Subcutaneous abdominal adipose tissue (tissue), 5 donors: ENCODE data around the gene CALN1.
A peak's percentile ranks its signal among the peaks of the same experiment; 100 is the strongest.

Experiments used
- H3K27ac ChIP-seq: one replicate; pipeline ENCODE4 v1.7.0; 2013; ENCODE audit warnings: low read depth, mild to moderate bottlenecking, inconsistent platforms, low read length, moderate library complexity
- H3K27me3 ChIP-seq, 5 donors: one replicate each; pipeline ENCODE4 v1.7.0; 2013; ENCODE audit warnings: low read length in 5 of 5, inconsistent platforms in 1 of 5; ENCODE audit not compliant: control insufficient read depth in 5 of 5, insufficient read depth in 4 of 5
- H3K36me3 ChIP-seq, 5 donors: one replicate each; pipeline ENCODE4 v1.7.0; 2013; ENCODE audit warnings: low read length in 5 of 5; ENCODE audit not compliant: control insufficient read depth in 5 of 5, insufficient read depth in 5 of 5
- H3K4me1 ChIP-seq, 5 donors: one replicate each; pipeline ENCODE4 v1.7.0; 2013; ENCODE audit warnings: low read length in 5 of 5, mild to moderate bottlenecking in 3 of 5, moderate library complexity in 1 of 5; ENCODE audit not compliant: control insufficient read depth in 5 of 5, insufficient read depth in 5 of 5
- H3K4me3 ChIP-seq, 5 donors: one replicate each; pipeline ENCODE4 v1.7.0; 2013; ENCODE audit warnings: low read length in 5 of 5, low read depth in 1 of 5
- H3K9ac ChIP-seq, 5 donors: one replicate each; pipeline ENCODE4 v1.7.0; 2013; ENCODE audit warnings: low read length in 5 of 5, mild to moderate bottlenecking in 4 of 5, moderate library complexity in 3 of 5
- H3K9me3 ChIP-seq, 5 donors: one replicate each; pipeline ENCODE4 v1.7.0; 2013; ENCODE audit warnings: low read length in 5 of 5; ENCODE audit not compliant: control insufficient read depth in 5 of 5
- donor health status: healthy.
- donor health status: healthy.
- donor health status: healthy.
- donor health status: healthy.
- donor health status: healthy.

The CALN1 gene

GRCh38 chr7:71768450-71768849 is 643.7 kb downstream of the CALN1 start:
- Histone ChIP-seq H3K4me1 (no peaks in the 10 kb centered on the region), H3K4me3 (no peak overlapping the region), H3K27me3 (no peaks in the 10 kb centered on the region), H3K9me3 (peaks cover 0 to 2% (median 0%) of the 10 kb centered on the region in 5 donors), H3K36me3 (no peaks in the 10 kb centered on the region), H3K27ac (no peak overlapping the region), H3K9ac (no peak overlapping the region)

GRCh38 chr7:71766016-71766415 is 646.1 kb downstream of the CALN1 start:
- Histone ChIP-seq H3K9me3 (peaks cover 3 to 15% (median 10%) of the 10 kb centered on the region in 5 donors), H3K36me3 (no peaks in the 10 kb centered on the region), H3K9ac (no peak overlapping the region), H3K4me1 (no peaks in the 10 kb centered on the region), H3K4me3 (no peak overlapping the region), H3K27ac (no peak overlapping the region), H3K27me3 (no peaks in the 10 kb centered on the region)

- H3K9me3 ChIP-seq: peaks cover 3 to 21% (median 10%) of the 10 kb centered on the region in 5 donors
Measured at GRCh38 chr7:71761336-71761735, 650.8 kb downstream of the CALN1 start.

GRCh38 chr7:71754828-71755227 is 657.3 kb downstream of the CALN1 start:
- no peak overlapping the region for H3K9ac ChIP-seq
- H3K36me3 ChIP-seq: no peaks in the 10 kb centered on the region
- H3K27me3 ChIP-seq: peaks cover 10 to 34% (median 21%) of the 10 kb centered on the region in 5 donors
- H3K27ac ChIP-seq: no peak overlapping the region
- peaks cover 0 to 8% (median 6%) of the 10 kb centered on the region in 5 donors for H3K4me1 ChIP-seq
- H3K4me3 ChIP-seq: no peak overlapping the region
- peaks cover 0 to 7% (median 2%) of the 10 kb centered on the region in 5 donors for H3K9me3 ChIP-seq

More at GRCh38 chr7:71761336-71761735, 650.8 kb downstream of the CALN1 start:
- Histone ChIP-seq H3K9ac (no peak overlapping the region), H3K27me3 (no peaks in the 10 kb centered on the region), H3K36me3 (no peaks in the 10 kb centered on the region), H3K4me1 (no peaks in the 10 kb centered on the region), H3K27ac (no peak overlapping the region), H3K4me3 (no peak overlapping the region)

- Histone ChIP-seq H3K4me1 (peaks cover 0 to 8% (median 6%) of the 10 kb centered on the region in 5 donors), H3K9ac (no peak overlapping the region), H3K36me3 (no peaks in the 10 kb centered on the region), H3K4me3 (no peak overlapping the region), H3K27ac (no peak overlapping the region), H3K9me3 (peaks cover 0 to 7% (median 6%) of the 10 kb centered on the region in 5 donors), H3K27me3 (peaks cover 10 to 34% (median 22%) of the 10 kb centered on the region in 5 donors)
Measured at GRCh38 chr7:71753956-71754664, 658.0 kb downstream of the CALN1 start.

- Histone ChIP-seq H3K36me3 (no peaks in the 10 kb centered on the region), H3K27me3 (peaks cover 10 to 34% (median 22%) of the 10 kb centered on the region in 5 donors)
Measured at GRCh38 chr7:71753236-71753635, 658.9 kb downstream of the CALN1 start.

GRCh38 chr7:71752171-71752935 is 659.8 kb downstream of the CALN1 start:
- no peaks in the 10 kb centered on the region for H3K36me3 ChIP-seq
- H3K9ac ChIP-seq: no peak overlapping the region
- H3K27ac ChIP-seq: no peak overlapping the region
- H3K9me3 ChIP-seq: peaks cover 0 to 12% (median 9%) of the 10 kb centered on the region in 5 donors
- H3K4me1 ChIP-seq: peaks cover 0 to 8% (median 6%) of the 10 kb centered on the region in 5 donors
- H3K27me3 ChIP-seq: peaks cover 10 to 34% (median 25%) of the 10 kb centered on the region in 5 donors
- H3K4me3 ChIP-seq: peak overlapping the region in 1 of 5 donors; percentile 18

More at GRCh38 chr7:71753236-71753635, 658.9 kb downstream of the CALN1 start:
- Histone ChIP-seq H3K27ac (no peak overlapping the region), H3K4me1 (peaks cover 0 to 8% (median 6%) of the 10 kb centered on the region in 5 donors), H3K9ac (no peak overlapping the region), H3K4me3 (no peak overlapping the region), H3K9me3 (peaks cover 0 to 14% (median 11%) of the 10 kb centered on the region in 5 donors)

GRCh38 chr7:71750290-71750689 is 661.8 kb downstream of the CALN1 start:
- no peak overlapping the region for H3K9ac ChIP-seq
- no peaks in the 10 kb centered on the region for H3K36me3 ChIP-seq
- peaks cover 0 to 8% (median 6%) of the 10 kb centered on the region in 5 donors for H3K4me1 ChIP-seq
- H3K4me3 ChIP-seq: no peak overlapping the region
- no peak overlapping the region for H3K27ac ChIP-seq
- peaks cover 10 to 34% (median 25%) of the 10 kb centered on the region in 5 donors for H3K27me3 ChIP-seq
- H3K9me3 ChIP-seq: peaks cover 0 to 12% (median 8%) of the 10 kb centered on the region in 5 donors

- Histone ChIP-seq H3K9ac (no peak overlapping the region), H3K4me3 (no peak overlapping the region), H3K4me1 (no peaks in the 10 kb centered on the region), H3K27ac (no peak overlapping the region), H3K9me3 (peaks cover 0 to 12% (median 8%) of the 10 kb centered on the region in 5 donors), H3K27me3 (peaks cover 5 to 9% (median 6%) of the 10 kb centered on the region in 5 donors), H3K36me3 (no peaks in the 10 kb centered on the region)
Measured at GRCh38 chr7:71746006-71746405, 666.1 kb downstream of the CALN1 start.

GRCh38 chr7:71740174-71740560 is 672.0 kb downstream of the CALN1 start:
- Histone ChIP-seq H3K27ac (no peak overlapping the region), H3K4me3 (no peak overlapping the region), H3K27me3 (peaks cover 0 to 3% (median 0%) of the 10 kb centered on the region in 5 donors), H3K36me3 (no peaks in the 10 kb centered on the region), H3K4me1 (no peaks in the 10 kb centered on the region), H3K9ac (no peak overlapping the region), H3K9me3 (no peaks in the 10 kb centered on the region)
